NOMO-1 (cell line): ENCODE measurements around the gene LRRC4.
A peak's percentile ranks its signal among the peaks of the same experiment; 100 is the strongest.

Experiments
- DNase-seq, 2 experiments: peaks; one replicate each; lab custom pipeline; 2025; ENCODE audit not compliant: unreplicated experiment in 2 of 2; lab: John Stamatoyannopoulos, UW

The LRRC4 gene

GRCh38 chr7:128033246-128033645 is 2.0 kb upstream of the LRRC4 start:
- DNase-seq, result no peak

GRCh38 chr7:128032605-128033235 is 1.5 kb upstream of the LRRC4 start:
- DNase-seq, result no peak

- DNase-seq, result no peak
Observed at GRCh38 chr7:128031901-128032604, 816 bp upstream of the LRRC4 start.

- no peak for DNase-seq
Observed at GRCh38 chr7:128030263-128030653, 979 bp downstream of the LRRC4 start.

GRCh38 chr7:128029405-128029995 is 1.7 kb downstream of the LRRC4 start:
- no peak for DNase-seq

GRCh38 chr7:128027485-128027980 is 3.7 kb downstream of the LRRC4 start:
- DNase-seq, result no peak

- no peak for DNase-seq
Observed at GRCh38 chr7:128026551-128026950, 4.7 kb downstream of the LRRC4 start.

GRCh38 chr7:128025819-128026218 is 5.4 kb downstream of the LRRC4 start:
- peak in 1 of 2 experiments; percentile 14 for DNase-seq

GRCh38 chr7:128025380-128025779 is 5.9 kb downstream of the LRRC4 start:
- DNase-seq, result no peak

GRCh38 chr7:128024151-128024550 is 7.1 kb downstream of the LRRC4 start:
- DNase-seq, result no peak

GRCh38 chr7:128022631-128023532 is 8.4 kb downstream of the LRRC4 start:
- peak in 1 of 2 experiments; percentile 3 for DNase-seq

GRCh38 chr7:128021366-128021765 is 9.9 kb downstream of the LRRC4 start:
- DNase-seq, result no peak

- peak in 1 of 2 experiments; percentile 0 for DNase-seq
Observed at GRCh38 chr7:128020159-128020558, 11.1 kb downstream of the LRRC4 start.

- DNase-seq, result no peak
Observed at GRCh38 chr7:128019288-128019687, 11.9 kb downstream of the LRRC4 start.

- DNase-seq, result no peak
Observed at GRCh38 chr7:128017862-128018845, 13.1 kb downstream of the LRRC4 start.

GRCh38 chr7:128017460-128017859 is 13.8 kb downstream of the LRRC4 start:
- no peak for DNase-seq

GRCh38 chr7:128014811-128015210 is 16.4 kb downstream of the LRRC4 start:
- DNase-seq, result no peak

GRCh38 chr7:128011131-128011661 is 20.0 kb downstream of the LRRC4 start:
- no peak for DNase-seq

GRCh38 chr7:128010391-128011127 is 20.7 kb downstream of the LRRC4 start:
- no peak for DNase-seq
